Glutamatergic neuron (in vitro differentiated cells): ENCODE data around the gene MAN1A1. TPM values are rescaled to one million over a fixed set of nuclear protein-coding genes. Genes with fewer than 3 reads are reported as not detected.

Experiments
- DNase-seq: peaks from one replicate; pipeline ENCODE4 v3.0.0; 2022
- H3K27ac Mint-ChIP-seq: one replicate; pipeline ENCODE4 v1.8.0; 2020; ENCODE audit warnings: mild to moderate bottlenecking, mixed read lengths, inconsistent platforms; ENCODE audit not compliant: unreplicated experiment
- H3K27me3 Mint-ChIP-seq: one replicate; pipeline ENCODE4 v1.8.0; 2020; ENCODE audit warnings: mild to moderate bottlenecking, moderate library complexity, mixed read lengths, inconsistent platforms; ENCODE audit not compliant: unreplicated experiment
- H3K36me3 Mint-ChIP-seq: one replicate; pipeline ENCODE4 v1.8.0; 2020; ENCODE audit warnings: mild to moderate bottlenecking, mixed read lengths, inconsistent platforms; ENCODE audit not compliant: unreplicated experiment
- H3K4me1 Mint-ChIP-seq: one replicate; pipeline ENCODE4 v1.8.0; 2020; ENCODE audit warnings: mild to moderate bottlenecking, low read depth, mixed read lengths, inconsistent platforms; ENCODE audit not compliant: unreplicated experiment
- H3K4me3 Mint-ChIP-seq: one replicate; pipeline ENCODE4 v1.8.0; 2020; ENCODE audit warnings: mild to moderate bottlenecking, mixed read lengths, inconsistent platforms; ENCODE audit not compliant: unreplicated experiment
- H3K9me3 Mint-ChIP-seq: one replicate; pipeline ENCODE4 v1.8.0; 2020; ENCODE audit warnings: mild to moderate bottlenecking, moderate library complexity, mixed read lengths, inconsistent platforms; ENCODE audit not compliant: unreplicated experiment
- total RNA-seq: library from RNA; stranded (reverse); fragmentation: NEBNext Ultra II Directional; extraction: Animal tissue kit (Norgen Biotek cat#: 25700); gene quantifications from one replicate; pipeline ENCODE4 v1.2.1, GENCODE V29; 2021; ENCODE audit not compliant: unreplicated experiment
- TF ChIP-seq, protein P1 (sequence below): fragments of 200-600 bp; sonication (generic); IDR thresholded peaks from one replicate; pipeline ENCODE4 v1.5.0; 2021; ENCODE audit not compliant: partially characterized antibody, unreplicated experiment

Gene MAN1A1
- total RNA-seq, 1 donor from 2014 or later, result 10.5 TPM

DNA sequence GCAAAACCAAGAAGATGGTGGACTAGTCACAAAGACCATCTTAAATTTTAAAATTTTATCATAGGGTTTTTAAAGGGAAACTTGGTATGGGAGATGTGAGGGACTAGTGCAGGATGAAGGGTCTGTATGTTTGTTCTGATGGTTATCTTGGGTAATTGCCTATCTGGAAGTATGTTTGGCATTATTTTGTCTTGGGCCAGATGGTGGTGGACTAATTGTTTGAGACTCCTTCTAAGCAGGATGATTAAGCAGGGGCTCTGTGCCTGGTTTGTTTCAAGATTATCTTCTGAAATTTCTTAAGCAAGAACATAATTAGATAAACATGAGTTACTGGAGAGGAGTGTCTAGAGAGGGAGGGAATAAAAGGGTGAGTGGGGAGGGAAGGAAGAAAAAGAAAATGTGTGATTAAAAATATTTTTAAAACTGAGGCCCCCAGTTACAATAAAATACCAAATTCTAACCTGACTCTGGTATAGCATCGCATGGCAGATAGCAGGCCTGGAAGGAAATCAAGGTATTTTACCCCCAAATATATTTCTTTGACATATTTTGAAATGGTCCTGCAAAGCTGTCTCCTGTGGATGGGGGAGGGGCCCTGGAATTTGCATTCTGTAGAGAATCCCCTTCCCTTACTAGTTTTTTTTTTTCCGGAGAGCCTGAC lies 221.2 kb downstream of the MAN1A1 start:
- H3K27ac Mint-ChIP-seq, result no peak overlapping the region
- no peaks in the 10 kb centered on the region for H3K27me3 Mint-ChIP-seq
- no peaks in the 10 kb centered on the region for H3K36me3 Mint-ChIP-seq
- H3K9me3 Mint-ChIP-seq, result peaks cover 2% of the 10 kb centered on the region
- TF ChIP-seq, protein P1, sequence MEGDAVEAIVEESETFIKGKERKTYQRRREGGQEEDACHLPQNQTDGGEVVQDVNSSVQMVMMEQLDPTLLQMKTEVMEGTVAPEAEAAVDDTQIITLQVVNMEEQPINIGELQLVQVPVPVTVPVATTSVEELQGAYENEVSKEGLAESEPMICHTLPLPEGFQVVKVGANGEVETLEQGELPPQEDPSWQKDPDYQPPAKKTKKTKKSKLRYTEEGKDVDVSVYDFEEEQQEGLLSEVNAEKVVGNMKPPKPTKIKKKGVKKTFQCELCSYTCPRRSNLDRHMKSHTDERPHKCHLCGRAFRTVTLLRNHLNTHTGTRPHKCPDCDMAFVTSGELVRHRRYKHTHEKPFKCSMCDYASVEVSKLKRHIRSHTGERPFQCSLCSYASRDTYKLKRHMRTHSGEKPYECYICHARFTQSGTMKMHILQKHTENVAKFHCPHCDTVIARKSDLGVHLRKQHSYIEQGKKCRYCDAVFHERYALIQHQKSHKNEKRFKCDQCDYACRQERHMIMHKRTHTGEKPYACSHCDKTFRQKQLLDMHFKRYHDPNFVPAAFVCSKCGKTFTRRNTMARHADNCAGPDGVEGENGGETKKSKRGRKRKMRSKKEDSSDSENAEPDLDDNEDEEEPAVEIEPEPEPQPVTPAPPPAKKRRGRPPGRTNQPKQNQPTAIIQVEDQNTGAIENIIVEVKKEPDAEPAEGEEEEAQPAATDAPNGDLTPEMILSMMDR, result no peak
- no peak overlapping the region for H3K4me3 Mint-ChIP-seq
- no peak for DNase-seq
- peaks cover 17% of the 10 kb centered on the region for H3K4me1 Mint-ChIP-seq

DNA sequence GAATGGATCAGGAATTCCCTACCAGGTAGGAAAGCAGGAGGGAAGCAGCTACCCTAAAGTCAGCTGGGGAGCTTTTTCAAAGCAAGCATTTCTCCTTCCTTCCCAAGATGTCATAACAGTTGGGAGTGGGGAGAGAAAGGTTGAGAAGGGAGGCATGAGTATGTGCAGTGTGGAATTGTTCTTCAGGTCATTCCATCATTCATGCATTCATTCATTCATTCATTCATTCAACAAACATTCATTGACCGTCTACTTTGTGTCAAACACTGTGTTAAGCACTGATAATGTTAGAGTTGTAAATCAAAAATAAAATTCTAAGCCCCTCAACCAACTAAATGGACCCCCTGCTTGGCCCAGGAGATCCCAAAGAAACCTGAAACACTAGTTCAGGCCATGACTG lies 221.9 kb downstream of the MAN1A1 start:
- H3K27ac Mint-ChIP-seq, result no peak overlapping the region
- H3K4me1 Mint-ChIP-seq, result peaks cover 17% of the 10 kb centered on the region
- peaks cover 2% of the 10 kb centered on the region for H3K27me3 Mint-ChIP-seq
- no peak for DNase-seq
- H3K4me3 Mint-ChIP-seq, result no peak overlapping the region
- peaks cover 2% of the 10 kb centered on the region for H3K9me3 Mint-ChIP-seq
- H3K36me3 Mint-ChIP-seq, result no peaks in the 10 kb centered on the region
- TF ChIP-seq, protein P1, result no peak
